Caki2 (cell line): ENCODE results near the gene FAM120B. TPM values are rescaled to one million over a fixed set of nuclear protein-coding genes. Genes with fewer than 3 reads are reported as not detected.
A peak's percentile ranks its signal among the peaks of the same experiment; 100 is the strongest.
"Not testable (repeated sequence)": the region's sequence is repeated elsewhere in the genome, so short reads cannot be mapped to it uniquely, and the experiment has no call there.

Experiments used
- DNase-seq: peaks from one replicate; pipeline ENCODE4 v3.0.0-alpha.2; 2015; ENCODE audit warnings: low read depth
- in situ Hi-C: cut with HindIII; loops from 2 replicates; pipeline ENCODE4 v1.10.0; 2016; ENCODE audit warnings: low sequenced_read_pairs, low pct_unique_long_range_greater_than_20kb, mixed read lengths
- total RNA-seq: library from RNA; depleted of rRNA; stranded (reverse); fragments of >200 nt; shearing (Covaris generic); gene quantifications from 2 replicates; pipeline ENCODE4 v1.2.3, GENCODE V29; 2014; ENCODE audit warnings: low replicate concordance; rRNA removed

Gene FAM120B
- total RNA-seq = 6.3 and 10.1 TPM in 2 replicates

- in situ Hi-C loops = no loop called here
- DNase-seq = peak; percentile 94
These were observed at the start of gene FAM120B for GRCh38 chr6:170306324-170307079. Gene FAM120B (plus strand): TSS chr6:170306758. CDS start chr6:170317391, 10,633 bp downstream.

- no peak for DNase-seq
- in situ Hi-C loops = loop anchor here (10.0 kb wide), 1 partner anchor 257 kb away; no protein-coding TSS in a partner anchor
These were observed 49.2 kb upstream of the FAM120B start for GRCh38 chr6:170257376-170257775.

- in situ Hi-C loops = loop anchor here (10.0 kb wide), 1 partner anchor 256 kb away; no protein-coding TSS in a partner anchor
- DNase-seq = no peak
These were observed 48.2 kb upstream of the FAM120B start for GRCh38 chr6:170258407-170258806.

- in situ Hi-C loops = loop anchor here (10.0 kb wide), 1 partner anchor 256 kb away; no protein-coding TSS in a partner anchor
- DNase-seq = no peak
These were observed 47.3 kb upstream of the FAM120B start for GRCh38 chr6:170259278-170259677.

- no peak for DNase-seq
- in situ Hi-C loops = no loop called here
These were observed 45.9 kb upstream of the FAM120B start for GRCh38 chr6:170260686-170261085.

GRCh38 chr6:170261643-170262488 is 44.7 kb upstream of the FAM120B start:
- in situ Hi-C loops = no loop called here
- DNase-seq = no peak

GRCh38 chr6:170262489-170263088 is 44.0 kb upstream of the FAM120B start:
- in situ Hi-C loops = no loop called here
- no peak for DNase-seq

GRCh38 chr6:170263410-170263809 is 43.1 kb upstream of the FAM120B start:
- DNase-seq = no peak
- in situ Hi-C loops = no loop called here

- in situ Hi-C loops = no loop called here
- no peak for DNase-seq
These were observed 42.5 kb upstream of the FAM120B start for GRCh38 chr6:170264086-170264485.

- in situ Hi-C loops, DNase-seq: not testable (repeated sequence)
These were observed 41.9 kb upstream of the FAM120B start for GRCh38 chr6:170264644-170265043.

- in situ Hi-C loops = no loop called here
These were observed 40.9 kb upstream of the FAM120B start for GRCh38 chr6:170265655-170266054.

GRCh38 chr6:170266061-170266825 is 40.3 kb upstream of the FAM120B start:
- in situ Hi-C loops = no loop called here
- DNase-seq = no peak

More at GRCh38 chr6:170265655-170266054, 40.9 kb upstream of the FAM120B start:
- no peak for DNase-seq

GRCh38 chr6:170267688-170268087 is 38.9 kb upstream of the FAM120B start:
- in situ Hi-C loops = no loop called here
- no peak for DNase-seq

- no peak for DNase-seq
- in situ Hi-C loops = no loop called here
These were observed 38.1 kb upstream of the FAM120B start for GRCh38 chr6:170268216-170269129.

GRCh38 chr6:170269151-170269845 is 37.3 kb upstream of the FAM120B start:
- no peak for DNase-seq
- in situ Hi-C loops = no loop called here

GRCh38 chr6:170269846-170270541 is 36.6 kb upstream of the FAM120B start:
- in situ Hi-C loops = no loop called here
- no peak for DNase-seq
